Activated CD4-positive, CD25-positive, alpha-beta regulatory T cell (primary cell): ENCODE measurements around the gene TMEM37.

Experiments used
- DNase-seq, 4 experiments: peaks; one replicate each; lab custom pipeline; 2025; lab: John Stamatoyannopoulos, UW

TMEM37 gene

DNA sequence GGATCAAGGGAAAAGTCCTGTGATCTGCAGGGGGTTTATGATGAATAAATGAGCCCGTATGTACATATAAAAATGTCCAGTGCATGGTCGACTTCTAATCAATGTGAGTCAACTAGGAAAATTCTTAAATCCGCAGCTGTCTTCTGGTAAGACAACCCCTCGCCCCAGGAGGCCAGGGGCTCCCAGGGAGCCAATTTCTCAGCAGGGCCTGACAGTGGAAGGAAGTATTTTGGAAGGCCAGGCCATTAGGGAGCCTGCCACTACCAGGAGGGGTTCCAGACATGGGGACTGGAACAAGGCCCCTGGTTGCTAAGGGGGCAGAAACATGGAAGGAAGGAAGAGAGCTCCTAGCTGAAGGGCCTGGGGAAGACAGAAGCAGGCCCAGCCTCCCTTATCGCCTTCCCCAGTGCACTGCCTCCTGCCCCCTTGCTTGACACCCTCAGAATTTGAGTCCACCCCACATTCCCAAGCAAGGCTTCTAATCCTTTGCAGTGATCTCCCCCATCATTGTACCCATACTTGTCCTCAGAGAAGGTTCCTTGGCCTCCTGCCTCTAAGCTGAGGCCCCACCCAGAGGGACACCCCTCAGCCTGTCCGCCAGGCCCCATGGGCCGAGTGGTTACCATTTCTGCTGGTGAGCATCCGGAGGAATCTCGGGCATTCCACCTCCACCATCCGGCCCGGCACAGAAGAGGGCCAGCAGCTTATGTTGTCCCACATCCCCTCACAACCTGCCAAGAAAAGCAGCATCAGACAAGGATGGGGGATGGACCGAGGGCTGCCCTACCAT is 46.7 kb downstream of the TMEM37 start:
- no peak for DNase-seq

DNA sequence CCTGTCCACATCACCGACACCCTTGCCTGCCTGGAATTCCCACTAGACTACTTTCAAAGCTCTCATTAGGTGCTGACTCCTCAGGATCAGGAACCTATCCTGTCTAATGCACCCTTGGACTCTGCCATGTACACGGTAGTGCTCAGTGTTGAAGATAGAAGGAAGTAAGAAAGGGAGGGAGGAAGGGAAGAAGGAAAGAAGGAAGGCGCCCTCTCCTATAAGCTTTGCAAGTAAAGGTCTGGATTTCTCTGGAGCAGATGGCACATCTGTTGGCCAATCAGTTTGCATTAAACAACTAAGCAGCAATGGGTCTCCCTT is 47.3 kb downstream of the TMEM37 start:
- no peak for DNase-seq

DNA sequence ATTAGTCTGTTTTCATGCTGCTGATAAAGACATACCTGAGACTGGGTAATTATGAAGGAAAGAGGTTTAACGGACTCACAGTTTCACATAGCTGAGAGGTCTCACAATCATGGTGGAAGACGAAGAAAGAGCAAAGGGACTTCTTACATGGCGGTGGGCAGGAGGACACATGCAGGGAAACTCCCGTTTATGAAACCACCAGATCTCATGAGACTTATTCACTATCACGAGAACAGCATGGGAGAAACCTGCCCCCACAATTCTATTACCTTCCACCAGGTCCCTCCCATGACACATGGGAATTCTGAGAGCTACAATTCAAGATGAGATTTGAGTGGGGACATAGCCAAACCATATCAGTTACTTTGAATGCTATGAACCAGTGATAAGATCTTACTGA is 48.5 kb downstream of the TMEM37 start:
- no peak for DNase-seq

DNA sequence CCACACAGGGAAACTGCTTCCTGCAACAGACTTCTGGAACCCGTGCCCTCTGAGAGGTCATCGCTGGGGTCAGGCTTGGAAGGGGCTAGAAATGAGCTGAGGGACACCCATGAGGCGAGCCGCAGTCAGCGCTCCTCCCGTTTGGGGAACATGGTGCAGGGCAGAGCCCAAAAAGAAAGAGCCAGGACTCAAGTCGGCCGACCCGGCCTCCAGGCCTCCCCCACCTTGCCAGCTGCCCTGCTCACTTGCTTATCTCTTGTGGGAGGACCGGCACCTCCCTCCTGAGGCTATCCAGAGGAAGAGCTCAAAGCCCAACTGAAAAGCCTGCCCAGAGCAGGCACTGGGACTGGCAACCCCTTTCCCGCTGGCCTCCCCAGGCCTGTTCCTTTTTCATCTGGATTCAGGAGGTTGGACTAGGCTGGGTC is 49.1 kb downstream of the TMEM37 start:
- no peak for DNase-seq

DNA sequence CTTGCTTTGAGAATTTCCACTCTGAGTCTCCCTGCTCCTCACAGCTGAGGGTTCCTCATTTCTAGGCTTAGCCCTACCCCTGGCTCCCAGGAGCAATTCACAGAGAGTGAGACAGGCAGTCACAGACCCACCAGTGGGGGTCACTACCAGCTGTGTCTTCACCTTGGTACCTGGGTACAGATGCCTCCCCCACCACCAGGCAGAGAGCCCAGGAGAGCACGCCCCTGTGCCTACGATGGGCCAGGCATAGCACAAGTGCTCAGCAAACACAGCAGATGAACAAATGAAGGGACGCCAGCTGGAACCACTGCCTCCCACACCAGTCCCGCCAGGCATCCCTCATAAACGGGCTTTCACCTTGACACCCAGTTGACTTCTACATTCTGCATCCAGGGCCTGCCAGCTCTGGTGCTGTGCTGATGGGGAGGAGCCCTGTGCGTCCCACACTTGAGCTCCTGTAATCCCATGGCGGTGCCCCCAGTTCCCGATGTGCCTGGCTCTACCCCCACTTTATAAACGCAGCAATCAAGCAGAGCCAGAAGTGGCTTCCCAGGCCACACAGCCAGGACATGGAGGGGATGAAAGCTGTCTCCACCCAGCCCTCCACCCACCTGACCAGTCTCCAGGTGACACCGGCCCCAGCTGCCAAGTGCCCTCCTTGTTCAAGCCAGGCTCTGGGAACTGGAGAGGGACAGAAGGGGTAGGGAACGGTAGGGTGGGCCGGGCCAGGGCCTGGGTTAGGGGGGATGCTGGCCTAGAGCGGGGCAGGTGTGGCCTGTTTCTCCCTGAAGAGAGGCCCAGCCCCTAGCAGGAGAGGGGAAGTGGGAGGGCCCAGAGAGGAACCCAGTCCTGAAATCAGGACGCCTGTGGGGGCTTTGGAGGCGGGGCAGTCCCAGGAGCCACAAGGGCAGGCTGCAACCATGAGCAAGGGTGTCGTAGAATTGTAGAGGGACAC is 50.1 kb downstream of the TMEM37 start:
- DNase-seq, result no peak

DNA sequence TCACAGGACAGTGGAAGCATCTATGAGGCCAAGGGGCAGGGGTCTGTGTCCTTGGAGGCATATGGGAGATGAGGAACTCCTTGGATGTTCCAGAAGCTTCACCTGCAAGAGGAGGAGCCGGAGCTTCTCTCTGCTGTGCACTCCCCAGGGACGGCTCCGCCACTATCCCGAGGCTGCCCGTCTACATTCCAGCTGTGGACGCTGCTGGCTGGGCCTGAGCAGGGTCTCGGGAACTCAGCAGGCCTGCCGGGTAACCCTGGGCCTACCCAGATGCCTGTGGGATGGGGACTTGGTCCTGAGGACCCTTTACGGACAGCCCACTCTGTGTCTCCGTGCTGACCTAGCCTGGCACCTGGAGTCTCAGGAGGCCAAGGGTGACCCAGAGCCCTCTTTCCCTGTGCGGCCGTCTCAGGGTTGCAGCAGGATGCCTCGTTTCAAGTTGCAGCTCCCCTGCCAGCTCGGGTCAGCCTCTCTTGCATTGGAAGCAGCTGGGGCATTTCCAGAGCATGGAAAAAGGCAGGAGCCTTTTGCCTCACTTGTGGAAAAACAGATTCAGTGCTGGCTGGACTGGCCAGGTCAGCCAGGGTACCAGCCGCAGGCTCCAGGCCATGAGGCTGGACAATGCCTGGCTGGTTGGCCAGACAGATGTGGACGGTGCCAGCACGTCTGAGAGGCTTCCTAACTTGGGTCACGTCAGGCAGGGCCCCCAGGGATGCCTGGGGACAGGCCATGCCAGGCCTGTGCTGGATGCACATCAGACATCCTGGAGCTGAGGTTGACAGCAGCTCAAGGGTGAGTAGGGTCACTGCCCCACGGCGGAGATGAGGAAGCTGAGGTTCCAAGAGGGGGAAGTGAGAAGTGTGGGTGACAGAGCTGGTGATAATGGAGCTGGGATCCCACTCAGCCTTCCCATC is 51.1 kb downstream of the TMEM37 start:
- DNase-seq, result no peak

DNA sequence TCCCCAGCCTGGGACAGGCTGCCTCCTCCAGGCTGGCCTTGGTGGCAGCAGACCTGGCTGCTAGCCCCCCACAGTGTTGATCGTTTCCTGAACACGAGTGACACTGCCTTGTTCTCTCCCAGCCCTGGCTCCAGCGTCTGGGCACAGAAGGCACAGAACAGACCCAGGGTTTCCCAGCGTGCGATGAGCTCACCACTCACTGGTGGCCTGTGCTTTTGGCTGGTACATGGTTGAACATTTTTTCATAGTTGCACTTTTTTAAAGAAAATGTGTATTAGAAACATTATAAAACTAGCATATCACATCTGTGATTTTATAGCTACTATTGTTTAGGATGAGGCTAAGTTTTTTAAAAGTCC is 51.7 kb downstream of the TMEM37 start:
- DNase-seq, result no peak

DNA sequence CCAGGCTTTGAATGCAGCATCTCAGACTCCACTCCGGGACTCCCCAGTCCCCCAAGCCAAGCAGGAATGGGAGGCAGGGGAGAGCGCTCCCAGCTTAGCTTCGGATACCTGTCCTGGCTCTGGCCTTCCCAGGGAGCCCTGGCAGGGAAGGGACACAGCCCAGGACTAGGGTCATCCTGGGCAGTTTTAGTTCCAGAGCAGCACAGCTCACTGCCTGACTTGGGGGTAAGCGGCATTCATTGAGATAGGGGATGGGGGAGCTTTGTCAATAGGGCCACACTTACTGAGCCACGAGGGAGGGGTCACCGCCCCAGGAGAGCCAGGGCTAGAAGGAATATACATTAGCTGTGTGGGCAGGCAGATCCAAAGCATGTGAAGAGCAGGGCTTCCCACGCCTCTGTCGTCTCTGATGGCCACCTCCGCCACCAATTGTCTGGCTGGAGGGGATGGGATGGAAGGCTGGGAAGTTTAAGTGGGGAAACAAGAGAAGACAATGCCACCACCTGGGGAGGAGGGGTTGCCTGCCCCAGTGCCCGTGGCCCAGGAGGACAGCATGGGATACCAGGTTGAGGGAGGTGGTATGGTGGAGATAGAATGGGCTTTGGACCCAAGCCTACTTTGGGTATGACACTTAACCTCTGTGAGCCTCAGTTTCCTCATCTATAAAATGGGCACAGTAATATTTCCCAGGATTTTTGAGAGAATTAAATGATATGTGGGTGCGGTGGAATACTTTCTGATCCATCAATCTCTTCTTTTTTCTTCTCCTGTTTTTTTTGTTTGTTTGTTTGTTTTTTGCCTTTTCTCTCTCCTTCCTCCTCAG is 52.5 kb downstream of the TMEM37 start:
- DNase-seq, result no peak

DNA sequence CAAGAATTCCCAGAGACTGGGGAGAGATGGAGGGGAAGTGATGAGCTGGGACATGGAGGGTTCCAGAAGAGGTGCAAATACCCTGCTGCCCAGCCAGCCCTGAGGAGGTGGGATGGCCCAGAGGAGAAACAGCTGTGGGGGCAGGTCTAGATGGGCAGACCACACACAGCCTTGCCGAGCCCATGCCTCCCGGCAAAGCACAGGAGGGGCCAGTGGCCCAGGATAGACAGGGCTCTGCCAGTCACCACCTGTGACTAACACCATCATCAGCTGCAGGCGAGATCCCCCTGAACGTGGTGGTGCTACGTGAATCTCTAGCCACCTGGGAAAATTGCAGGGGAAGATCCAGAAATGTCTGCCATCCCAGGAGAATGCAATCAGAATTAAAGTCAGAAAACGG is 53.2 kb downstream of the TMEM37 start:
- no peak for DNase-seq

DNA sequence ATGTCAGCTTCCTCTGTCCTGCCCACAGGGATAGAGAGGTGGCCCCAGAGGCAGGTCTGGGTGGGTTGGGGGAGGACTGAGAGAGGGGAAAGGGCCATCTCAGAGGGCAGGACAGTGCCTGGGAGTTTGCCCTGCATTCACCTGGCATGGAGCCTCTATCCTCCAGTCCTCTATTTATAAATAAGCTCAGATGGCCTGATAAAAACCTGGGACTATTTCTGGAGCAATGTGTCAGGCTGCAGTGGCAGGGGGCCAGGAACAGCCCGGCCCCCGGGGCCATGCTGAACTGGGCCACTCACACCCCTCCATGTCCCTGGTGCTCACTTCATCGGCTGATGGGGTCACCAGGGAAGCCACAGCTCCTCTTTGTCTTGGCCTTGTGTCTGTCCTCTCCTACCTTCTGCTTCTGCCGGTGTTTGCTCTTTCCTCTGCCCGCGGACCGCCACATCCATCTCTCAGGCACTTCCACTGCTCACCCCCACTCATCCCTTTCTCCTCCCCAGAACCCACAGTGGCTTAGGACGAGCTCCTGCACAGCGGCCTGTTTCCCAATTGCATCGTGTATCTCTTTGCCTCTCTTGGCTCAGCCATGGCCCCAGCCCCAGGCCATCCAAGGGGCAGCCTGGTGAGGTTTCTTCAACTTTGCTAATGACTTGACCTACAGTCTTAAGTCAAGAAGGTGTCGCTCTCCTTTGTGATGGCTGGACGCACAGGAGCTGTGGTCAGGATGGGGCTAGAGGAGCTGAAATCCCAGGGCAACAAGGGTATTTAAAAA is 53.9 kb downstream of the TMEM37 start:
- DNase-seq, result no peak

DNA sequence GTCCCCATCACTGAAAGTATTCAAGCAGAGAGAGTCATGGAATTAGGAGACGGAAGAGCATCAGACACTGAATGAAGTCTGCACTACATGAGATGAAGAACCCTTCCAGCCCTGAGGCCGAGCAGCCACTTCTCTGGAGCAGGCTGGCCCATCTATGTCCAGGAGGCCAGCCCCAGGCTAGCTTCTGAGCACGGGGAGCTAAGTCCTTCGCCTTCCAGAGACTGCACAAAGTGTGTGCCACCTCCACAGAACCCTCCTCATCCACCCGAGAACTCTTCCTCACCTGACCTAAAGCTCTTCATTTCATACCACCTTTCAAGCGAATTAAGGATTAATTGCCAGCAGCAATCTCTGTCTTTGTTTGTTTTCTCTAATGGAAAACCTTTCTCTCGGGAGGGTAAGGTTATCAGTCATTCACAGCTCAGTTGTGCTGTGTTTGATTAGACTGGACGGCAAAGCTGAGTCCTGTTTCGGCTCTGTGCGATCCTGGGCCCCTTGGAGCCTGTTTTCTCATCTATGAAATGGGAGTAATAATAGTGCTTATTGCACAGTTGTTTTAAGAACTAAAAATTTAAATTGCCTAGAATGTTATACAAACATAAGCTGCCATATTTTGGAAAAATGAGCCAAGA is 54.7 kb downstream of the TMEM37 start:
- DNase-seq, result no peak

DNA sequence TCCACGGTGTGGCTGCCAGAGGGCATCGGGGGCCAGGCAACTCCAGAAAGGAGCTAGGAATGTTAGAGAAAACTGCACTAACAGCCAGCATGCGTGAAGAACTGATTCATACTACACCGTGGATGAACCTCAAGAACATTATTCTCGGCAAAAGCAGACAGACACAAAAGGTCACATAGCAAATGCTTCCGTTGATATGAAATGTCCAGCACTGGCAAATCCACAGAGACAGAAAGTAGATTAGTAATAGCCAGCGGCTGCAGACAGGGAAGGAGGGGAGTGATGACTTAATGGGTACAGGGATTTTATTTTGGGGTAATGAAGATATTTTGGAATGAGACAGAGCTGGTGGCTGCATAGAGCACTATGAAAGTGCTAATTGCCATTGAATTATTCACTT is 55.2 kb downstream of the TMEM37 start:
- no peak for DNase-seq

DNA sequence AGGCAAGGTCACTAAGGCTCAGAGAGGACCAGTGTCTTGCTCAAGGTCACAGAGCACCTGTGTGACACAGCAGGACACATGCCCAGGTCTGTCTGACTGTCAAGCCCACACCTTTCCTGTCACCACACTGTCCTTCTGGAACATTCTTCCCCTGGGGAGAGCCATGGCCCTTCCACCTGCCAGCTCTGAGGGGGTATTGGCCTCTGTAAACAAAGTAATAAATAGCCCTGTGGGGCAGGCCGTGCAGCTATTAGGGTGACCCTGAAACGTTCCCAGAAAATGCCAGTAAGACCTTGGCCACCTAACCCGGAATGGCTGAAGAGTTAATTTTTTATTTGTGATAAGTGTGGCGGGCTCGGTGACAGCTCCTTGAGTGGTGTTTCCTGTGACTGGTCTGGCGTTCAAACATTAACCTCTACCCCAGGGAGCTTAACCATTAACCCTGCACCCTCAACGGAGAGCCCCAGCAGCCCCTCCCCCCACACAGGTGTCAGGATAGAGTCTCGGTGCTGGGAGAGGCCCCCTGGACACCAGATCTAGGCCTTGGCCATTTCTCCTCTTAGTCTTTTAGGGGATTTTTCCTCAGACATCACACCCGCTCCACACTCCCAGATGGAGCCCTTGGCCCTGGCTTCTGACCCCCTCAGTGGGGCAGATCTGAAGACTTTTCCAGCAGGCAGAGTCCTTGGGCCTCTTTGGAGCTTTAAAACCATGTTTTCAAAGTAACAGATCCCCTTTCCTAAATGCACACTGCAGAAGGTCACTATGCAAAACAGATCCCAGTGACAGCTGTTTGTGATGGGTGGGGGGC is 56.0 kb downstream of the TMEM37 start:
- no peak for DNase-seq
